CD8-positive, alpha-beta memory T cell (primary cell): Measurements from ENCODE around the gene SAMD4B. TPM values are rescaled to one million over a fixed set of nuclear protein-coding genes. Genes with fewer than 3 reads are reported as not detected.
A peak's percentile ranks its signal among the peaks of the same experiment; 100 is the strongest.

Experiments
- CTCF ChIA-PET: fragments of 350-600 bp; sonication (Branson Sonifier 250); formaldehyde crosslinking; loops from one replicate; lab custom pipeline; 2021; ENCODE audit warnings: antibody characterized with exemption; lab: Charles Lee
- POLR2A ChIA-PET: fragments of 350-600 bp; sonication (Branson Sonifier 250); formaldehyde crosslinking; loops from one replicate; lab custom pipeline; 2021; ENCODE audit warnings: antibody characterized with exemption; lab: Charles Lee
- DNase-seq, 5 donors: peaks; one replicate each; pipeline versions ENCODE4 v3.0.0 to v3.0.0-alpha.2; 2020 to 2022; ENCODE audit warnings: mixed read lengths in 1 of 5
- H3K27ac ChIP-seq: one replicate; pipeline ENCODE4 v1.7.0; 2013; ENCODE audit warnings: low read depth, mild to moderate bottlenecking, low read length, moderate library complexity
- H3K27me3 ChIP-seq: 2 replicates; pipeline ENCODE4 v1.7.0; 2013; ENCODE audit warnings: low read length, mild to moderate bottlenecking; ENCODE audit not compliant: insufficient read depth, poor library complexity, severe bottlenecking
- H3K36me3 ChIP-seq: 2 replicates; pipeline ENCODE4 v1.7.0; 2013; ENCODE audit warnings: mild to moderate bottlenecking, low read length, moderate library complexity; ENCODE audit not compliant: insufficient read depth
- H3K4me1 ChIP-seq: 2 replicates; pipeline ENCODE4 v1.7.0; 2013; ENCODE audit warnings: mild to moderate bottlenecking, low read length, moderate library complexity; ENCODE audit not compliant: insufficient read depth
- H3K4me3 ChIP-seq: 2 replicates; pipeline ENCODE4 v1.7.0; 2013; ENCODE audit warnings: mild to moderate bottlenecking, low read length
- H3K9me3 ChIP-seq: 2 replicates; pipeline ENCODE4 v1.7.0; 2013; ENCODE audit warnings: mild to moderate bottlenecking, low read length
- H3K27ac Mint-ChIP-seq, 8 donors: one replicate each; pipeline ENCODE4 v1.8.0; 2020 to 2021; ENCODE audit warnings: mixed read lengths in 8 of 8, mild to moderate bottlenecking in 6 of 8, inconsistent platforms in 3 of 8, moderate library complexity in 3 of 8
- H3K27me3 Mint-ChIP-seq, 2 donors: one replicate each; pipeline ENCODE4 v1.8.0; 2020 to 2021; ENCODE audit warnings: mixed read lengths in 2 of 2, mild to moderate bottlenecking in 1 of 2, moderate library complexity in 1 of 2
- H3K36me3 Mint-ChIP-seq, 3 donors: one replicate each; pipeline ENCODE4 v1.8.0; 2020 to 2021; ENCODE audit warnings: mixed read lengths in 3 of 3, inconsistent platforms in 1 of 3, mild to moderate bottlenecking in 1 of 3
- H3K4me1 Mint-ChIP-seq, 3 donors: one replicate each; pipeline ENCODE4 v1.8.0; 2020 to 2021; ENCODE audit warnings: mixed read lengths in 3 of 3, inconsistent platforms in 1 of 3, mild to moderate bottlenecking in 1 of 3
- H3K4me3 Mint-ChIP-seq, 7 donors: one replicate each; pipeline ENCODE4 v1.8.0; 2020 to 2021; ENCODE audit warnings: mixed read lengths in 7 of 7, mild to moderate bottlenecking in 6 of 7, moderate library complexity in 4 of 7, inconsistent platforms in 2 of 7
- H3K9me3 Mint-ChIP-seq, 5 donors: one replicate each; pipeline ENCODE4 v1.8.0; 2020 to 2022; ENCODE audit warnings: mixed read lengths in 5 of 5, mild to moderate bottlenecking in 3 of 5, moderate library complexity in 2 of 5, inconsistent platforms in 1 of 5
- polyA plus RNA-seq: library from polyadenylated mRNA; unstranded; fragments of 300-500 nt; fragmentation: Illumina TruSeq; gene quantifications from one replicate; pipeline ENCODE4 v1.2.3, GENCODE V29; 2021
- total RNA-seq, 2 experiments: library from RNA; stranded (reverse); gene quantifications; one replicate each; pipeline ENCODE4 v1.2.3, GENCODE V29; 2021

The SAMD4B gene, protein sequence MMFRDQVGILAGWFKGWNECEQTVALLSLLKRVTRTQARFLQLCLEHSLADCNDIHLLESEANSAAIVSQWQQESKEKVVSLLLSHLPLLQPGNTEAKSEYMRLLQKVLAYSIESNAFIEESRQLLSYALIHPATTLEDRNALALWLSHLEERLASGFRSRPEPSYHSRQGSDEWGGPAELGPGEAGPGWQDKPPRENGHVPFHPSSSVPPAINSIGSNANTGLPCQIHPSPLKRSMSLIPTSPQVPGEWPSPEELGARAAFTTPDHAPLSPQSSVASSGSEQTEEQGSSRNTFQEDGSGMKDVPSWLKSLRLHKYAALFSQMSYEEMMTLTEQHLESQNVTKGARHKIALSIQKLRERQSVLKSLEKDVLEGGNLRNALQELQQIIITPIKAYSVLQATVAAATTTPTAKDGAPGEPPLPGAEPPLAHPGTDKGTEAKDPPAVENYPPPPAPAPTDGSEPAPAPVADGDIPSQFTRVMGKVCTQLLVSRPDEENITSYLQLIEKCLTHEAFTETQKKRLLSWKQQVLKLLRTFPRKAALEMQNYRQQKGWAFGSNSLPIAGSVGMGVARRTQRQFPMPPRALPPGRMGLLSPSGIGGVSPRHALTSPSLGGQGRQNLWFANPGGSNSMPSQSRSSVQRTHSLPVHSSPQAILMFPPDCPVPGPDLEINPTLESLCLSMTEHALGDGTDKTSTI
- total RNA-seq (10 to 100 TPM; 54.3 to 55.6 TPM), polyA plus RNA-seq (18.7 TPM)

DNA sequence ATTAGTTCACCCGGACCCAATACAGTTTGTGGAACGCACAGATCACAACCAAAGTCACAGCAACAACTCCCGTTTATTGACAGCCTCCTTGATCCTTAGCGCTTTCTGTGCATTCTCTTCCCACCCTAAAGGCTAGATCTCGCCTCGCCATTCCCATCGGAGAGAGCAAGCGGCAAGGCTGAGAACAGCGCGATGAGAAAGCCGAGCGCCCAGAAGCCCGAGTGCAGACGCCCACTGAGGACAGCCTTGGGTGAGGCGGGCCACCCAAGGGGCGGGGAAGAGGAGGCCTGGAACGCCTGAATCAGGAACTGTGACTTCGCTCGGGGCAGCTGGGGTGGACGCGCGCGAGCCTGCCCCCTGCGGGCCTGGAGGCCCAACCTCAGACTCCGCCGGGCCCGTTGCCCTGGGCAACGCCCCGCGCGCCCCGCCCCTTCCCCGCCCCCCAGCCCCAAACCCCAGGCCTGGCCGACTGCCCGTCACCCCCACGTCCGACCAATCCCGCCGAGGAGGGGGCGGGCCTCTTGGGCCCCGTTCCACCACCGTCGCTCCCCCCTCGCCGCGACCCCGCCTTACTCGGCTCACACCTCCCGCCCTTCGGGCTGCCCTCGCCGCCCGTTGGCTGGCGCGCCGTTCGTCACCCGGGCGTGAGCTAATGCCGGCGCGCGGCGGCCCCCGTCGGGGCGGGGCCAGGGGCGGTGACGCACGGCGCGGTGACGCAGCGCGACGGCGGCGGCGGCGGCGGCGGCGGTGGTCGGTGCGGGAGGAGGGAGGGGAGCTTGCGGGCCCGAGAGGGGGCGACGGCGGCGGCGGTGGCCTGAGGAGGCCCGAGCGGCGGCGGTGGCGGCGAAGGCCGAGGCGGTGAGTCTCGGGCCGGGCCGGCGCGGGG, at the start of gene SAMD4B:
Gene SAMD4B, plus strand, starts transcription at position 703 of the 886 bp plus-strand sequence. CDS start 14,473 bp downstream, outside the sequence.
- Histone ChIP-seq H3K4me3 (peak within 1 kb of the TSS; percentile 97), H3K27ac (peak within 1 kb of the TSS; percentile 86), H3K27me3 (no peaks in the 10 kb centered on the region), H3K36me3 (no peaks in the 10 kb centered on the region), H3K4me1 (peaks cover 57% of the 10 kb centered on the region), H3K9me3 (no peaks in the 10 kb centered on the region)
- H3K4me1 Mint-ChIP-seq = peaks cover 55 to 75% (median 74%) of the 10 kb centered on the region in 3 donors
- no peaks in the 10 kb centered on the region for H3K9me3 Mint-ChIP-seq
- H3K27me3 Mint-ChIP-seq = peaks cover 0 to 1% of the 10 kb centered on the region in 2 donors
- H3K4me3 Mint-ChIP-seq = peak within 1 kb of the TSS; percentile 89 to 99 (median 95)
- CTCF ChIA-PET = interaction anchor here (0.7 to 1.7 kb wide), 11 partner anchors 9 to 232 kb away, joined by 3 to 10 read pairs (median 4); partner anchors contain the start of genes MED29, PAF1, RPS16 and TIMM50
- peak; percentile 99 to 100 (median 100) for DNase-seq
- POLR2A ChIA-PET = interaction anchor here (0.5 to 1.7 kb wide), 11 partner anchors 11 to 1089 kb away, joined by 3 to 15 read pairs (median 4); partner anchors contain the start of genes IFNL1, MED29, PAF1 and RPS16
- peak within 1 kb of the TSS; percentile 90 to 99 (median 94) for H3K27ac Mint-ChIP-seq
- peaks cover 0 to 29% (median 8%) of the 10 kb centered on the region in 3 donors for H3K36me3 Mint-ChIP-seq

GRCh38 chr19:39293394-39293793, 48.8 kb upstream of the SAMD4B start:
- Histone ChIP-seq H3K27ac (no peak overlapping the region), H3K36me3 (no peaks in the 10 kb centered on the region), H3K9me3 (no peaks in the 10 kb centered on the region), H3K4me3 (no peak overlapping the region), H3K4me1 (peaks cover 7% of the 10 kb centered on the region), H3K27me3 (no peaks in the 10 kb centered on the region)
- H3K9me3 Mint-ChIP-seq = no peaks in the 10 kb centered on the region
- ChIA-PET CTCF (interaction anchor here (0.7 kb wide), 1 partner anchor 11 kb away, joined by 3 read pairs; no protein-coding TSS in a partner anchor), POLR2A (no interaction called here)
- no peaks in the 10 kb centered on the region for H3K27me3 Mint-ChIP-seq
- H3K4me3 Mint-ChIP-seq = no peak overlapping the region
- peaks cover 16 to 23% (median 16%) of the 10 kb centered on the region in 3 donors for H3K4me1 Mint-ChIP-seq
- H3K36me3 Mint-ChIP-seq = peaks cover 0 to 1% (median 0%) of the 10 kb centered on the region in 3 donors
- peak overlapping the region in 1 of 8 donors; percentile 30 for H3K27ac Mint-ChIP-seq
- peak in 1 of 5 donors; percentile 6 for DNase-seq

DNA sequence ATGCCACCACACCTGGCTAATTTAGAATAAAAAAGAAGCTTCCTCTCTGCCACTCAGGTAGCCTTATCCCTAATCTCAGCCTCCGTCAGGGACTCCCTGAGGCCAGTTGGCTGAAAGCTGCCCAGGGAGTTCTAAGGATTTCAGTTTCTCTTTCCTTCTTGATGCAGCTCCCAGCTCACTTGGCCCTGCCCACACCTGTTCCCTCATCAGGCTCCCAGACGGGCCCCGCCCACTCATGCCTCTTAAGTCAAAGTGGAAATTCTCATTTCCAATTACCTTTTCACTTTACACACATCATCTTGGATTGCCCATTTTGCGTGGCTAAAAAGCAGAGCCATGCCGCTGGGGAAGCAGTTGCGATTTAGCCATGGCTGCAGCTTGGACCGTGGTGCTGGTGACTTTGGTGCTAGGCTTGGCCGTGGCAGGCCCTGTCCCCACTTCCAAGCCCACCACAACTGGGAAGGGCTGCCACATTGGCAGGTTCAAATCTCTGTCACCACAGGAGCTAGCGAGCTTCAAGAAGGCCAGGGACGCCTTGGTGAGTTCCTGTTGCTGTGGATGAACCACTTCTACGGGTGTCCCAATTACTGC, 46.1 kb upstream of the SAMD4B start, which contains the start of gene IFNL1:
Gene IFNL1, plus strand, starts transcription at position 353 of the 591 bp plus-strand sequence. Its CDS starts 15 bp downstream, at position 368.
- no peaks in the 10 kb centered on the region for H3K9me3 Mint-ChIP-seq
- POLR2A ChIA-PET = interaction anchor here (1.1 kb wide), 1 partner anchor 46 kb away, joined by 3 read pairs; the partner anchor contains the start of gene SAMD4B
- no peaks in the 10 kb centered on the region for H3K9me3 ChIP-seq
- H3K4me3 Mint-ChIP-seq = peak within 1 kb of the TSS in 6 of 7 donors; percentile 24 to 71 (median 54)
- H3K27ac Mint-ChIP-seq = peak within 1 kb of the TSS in 7 of 8 donors; percentile 47 to 86 (median 74)
- no peaks in the 10 kb centered on the region for H3K36me3 ChIP-seq
- peaks cover 19% of the 10 kb centered on the region for H3K4me1 ChIP-seq
- no peaks in the 10 kb centered on the region for H3K27me3 ChIP-seq
- peaks cover 28 to 41% (median 30%) of the 10 kb centered on the region in 3 donors for H3K4me1 Mint-ChIP-seq
- DNase-seq = peak in 1 of 5 donors; percentile 19
- no peak within 1 kb of the TSS for H3K27ac ChIP-seq
- H3K4me3 ChIP-seq = no peak within 1 kb of the TSS
- CTCF ChIA-PET = interaction anchor here (1.3 kb wide), 1 partner anchor 32 kb away, joined by 4 read pairs; no protein-coding TSS in a partner anchor
- no peaks in the 10 kb centered on the region for H3K27me3 Mint-ChIP-seq
- H3K36me3 Mint-ChIP-seq = peaks cover 0 to 1% (median 0%) of the 10 kb centered on the region in 3 donors

DNA sequence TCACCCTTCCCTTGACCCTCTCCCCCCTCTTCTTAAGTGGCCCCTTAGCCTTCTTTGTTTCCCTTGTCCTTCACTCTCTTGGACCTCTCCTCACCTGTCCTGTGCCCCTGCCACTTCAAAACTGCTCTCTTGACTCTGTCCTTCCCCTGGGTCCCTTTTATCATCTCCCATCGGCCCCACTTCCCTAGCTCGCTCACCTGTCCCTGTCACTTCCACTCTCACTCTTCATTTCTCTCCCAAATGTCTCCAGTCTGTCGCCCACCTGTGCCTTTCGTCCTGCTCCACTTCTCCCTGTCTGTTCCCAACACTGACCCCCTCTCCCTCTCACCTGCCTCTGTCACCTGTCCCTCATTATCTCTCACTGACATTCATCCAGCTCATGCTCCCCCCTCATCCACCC, 45.3 kb upstream of the SAMD4B start:
- CTCF ChIA-PET = interaction anchor here (1.3 kb wide), 1 partner anchor 31 kb away, joined by 4 read pairs; no protein-coding TSS in a partner anchor

DNA sequence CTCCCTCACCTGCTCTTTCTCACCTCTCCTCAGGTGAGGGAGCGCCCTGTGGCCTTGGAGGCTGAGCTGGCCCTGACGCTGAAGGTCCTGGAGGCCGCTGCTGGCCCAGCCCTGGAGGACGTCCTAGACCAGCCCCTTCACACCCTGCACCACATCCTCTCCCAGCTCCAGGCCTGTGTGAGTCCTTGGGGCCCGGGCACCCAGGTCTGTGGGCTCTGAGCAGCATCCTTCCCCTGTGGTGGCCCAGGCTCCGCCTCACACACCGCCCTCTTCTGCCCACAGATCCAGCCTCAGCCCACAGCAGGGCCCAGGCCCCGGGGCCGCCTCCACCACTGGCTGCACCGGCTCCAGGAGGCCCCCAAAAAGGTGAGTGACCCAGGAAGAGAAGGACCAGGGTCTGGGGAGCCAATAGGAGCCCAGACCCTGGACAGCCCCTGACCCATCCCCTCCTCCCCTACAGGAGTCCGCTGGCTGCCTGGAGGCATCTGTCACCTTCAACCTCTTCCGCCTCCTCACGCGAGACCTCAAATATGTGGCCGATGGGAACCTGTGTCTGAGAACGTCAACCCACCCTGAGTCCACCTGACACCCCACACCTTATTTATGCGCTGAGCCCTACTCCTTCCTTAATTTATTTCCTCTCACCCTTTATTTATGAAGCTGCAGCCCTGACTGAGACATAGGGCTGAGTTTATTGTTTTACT, 44.1 kb upstream of the SAMD4B start:
- Mint-ChIP-seq H3K36me3 (peaks cover 0 to 1% (median 0%) of the 10 kb centered on the region in 3 donors), H3K4me1 (peaks cover 28 to 41% (median 30%) of the 10 kb centered on the region in 3 donors), H3K4me3 (peak overlapping the region; percentile 68 to 89 (median 86)), H3K27me3 (no peaks in the 10 kb centered on the region), H3K27ac (peak overlapping the region; percentile 18 to 97 (median 89)), H3K9me3 (no peaks in the 10 kb centered on the region)
- POLR2A ChIA-PET = interaction anchor here (1.0 kb wide), 1 partner anchor 100 kb away, joined by 3 read pairs; no protein-coding TSS in a partner anchor
- no peaks in the 10 kb centered on the region for H3K27me3 ChIP-seq
- DNase-seq = peak; percentile 34 to 85 (median 61)
- peak overlapping the region; percentile 36 for H3K4me3 ChIP-seq
- H3K36me3 ChIP-seq = no peaks in the 10 kb centered on the region
- peak overlapping the region; percentile 21 for H3K27ac ChIP-seq
- peaks cover 19% of the 10 kb centered on the region for H3K4me1 ChIP-seq
- CTCF ChIA-PET = interaction anchor here (1.5 kb wide), 1 partner anchor 32 kb away, joined by 4 read pairs; no protein-coding TSS in a partner anchor
- no peaks in the 10 kb centered on the region for H3K9me3 ChIP-seq

More for the DNA sequence above, 45.3 kb upstream of the SAMD4B start:
- Mint-ChIP-seq H3K36me3 (peaks cover 0 to 1% (median 0%) of the 10 kb centered on the region in 3 donors), H3K4me3 (peak overlapping the region in 6 of 7 donors; percentile 24 to 71 (median 54)), H3K9me3 (no peaks in the 10 kb centered on the region), H3K27ac (peak overlapping the region in 6 of 8 donors; percentile 49 to 79 (median 74)), H3K27me3 (no peaks in the 10 kb centered on the region), H3K4me1 (peaks cover 28 to 41% (median 30%) of the 10 kb centered on the region in 3 donors)
- Histone ChIP-seq H3K27me3 (no peaks in the 10 kb centered on the region), H3K4me1 (peaks cover 19% of the 10 kb centered on the region), H3K36me3 (no peaks in the 10 kb centered on the region), H3K4me3 (no peak overlapping the region), H3K9me3 (no peaks in the 10 kb centered on the region), H3K27ac (no peak overlapping the region)
- peak in 1 of 5 donors; percentile 19 for DNase-seq
- POLR2A ChIA-PET = interaction anchor here (0.6 to 1.1 kb wide), 3 partner anchors 13 to 101 kb away, joined by 3 to 8 read pairs (median 3); partner anchors contain the start of gene SAMD4B

DNA sequence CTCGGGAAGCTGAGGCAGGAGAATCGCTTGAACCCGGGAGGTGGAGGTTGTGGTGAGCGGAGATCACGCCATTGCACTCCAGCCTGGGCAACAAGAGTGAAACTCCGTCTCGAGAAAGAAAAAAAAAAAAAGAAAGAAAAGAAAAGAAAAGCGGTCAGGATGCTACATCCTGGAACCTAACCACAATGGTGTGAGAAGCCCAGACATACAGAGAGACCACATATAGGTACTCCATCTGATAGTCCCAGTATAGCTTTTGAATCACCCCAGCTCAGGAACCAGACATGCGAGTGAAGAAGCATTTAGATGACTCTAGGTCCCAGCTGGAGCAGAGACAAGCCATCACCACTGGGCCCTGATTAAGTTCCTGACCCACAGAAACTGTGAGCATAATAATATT, 42.8 kb upstream of the SAMD4B start:
- Mint-ChIP-seq H3K27ac (peak overlapping the region; percentile 22 to 90 (median 81)), H3K4me1 (peaks cover 28 to 38% (median 30%) of the 10 kb centered on the region in 3 donors), H3K4me3 (peak overlapping the region; percentile 46 to 83 (median 69)), H3K27me3 (no peaks in the 10 kb centered on the region), H3K9me3 (no peaks in the 10 kb centered on the region), H3K36me3 (no peaks in the 10 kb centered on the region)
- POLR2A ChIA-PET = interaction anchor here (0.5 to 0.7 kb wide), 2 partner anchors 10 to 36 kb away, joined by 8 to 9 read pairs; no protein-coding TSS in a partner anchor
- H3K36me3 ChIP-seq = no peaks in the 10 kb centered on the region
- DNase-seq = peak in 2 of 5 donors; percentile 54 to 61
- H3K27me3 ChIP-seq = no peaks in the 10 kb centered on the region
- H3K4me1 ChIP-seq = peaks cover 19% of the 10 kb centered on the region
- H3K27ac ChIP-seq = no peak overlapping the region
- no peak overlapping the region for H3K4me3 ChIP-seq
- CTCF ChIA-PET = interaction anchor here (1.6 kb wide), 2 partner anchors 28 to 177 kb away, joined by 3 to 7 read pairs; no protein-coding TSS in a partner anchor
- no peaks in the 10 kb centered on the region for H3K9me3 ChIP-seq
